Panc1 (cell line): ENCODE results near the gene SHQ1. TPM values are rescaled to one million over a fixed set of nuclear protein-coding genes. Genes with fewer than 3 reads are reported as not detected.

Source experiments
- ATAC-seq: fragments of 200-7000 bp; cut with Tn5 transposase; 2 replicates; pipeline ENCODE4 v1.9.1; 2020; ENCODE audit warnings: mild to moderate bottlenecking, moderate library complexity
- BruUV-seq: library from RNA; stranded (reverse); fragments of 400-500 nt; replicated peaks from 2 replicates; lab custom pipeline; 2021; lab: Mats Ljungman, UMichigan
- CTCF ChIA-PET: fragments of 300-600 bp; sonication (Branson Sonifier 250); formaldehyde crosslinking; loops from one replicate; lab custom pipeline; 2022; ENCODE audit warnings: antibody characterized with exemption; lab: Charles Lee
- POLR2A ChIA-PET: fragments of 300-600 bp; sonication (Branson Sonifier 250); formaldehyde crosslinking; loops from one replicate; lab custom pipeline; 2022; ENCODE audit warnings: antibody characterized with exemption; lab: Charles Lee
- DNase-seq: peaks from one replicate; pipeline ENCODE4 v3.0.0-alpha.2; 2010; ENCODE audit warnings: low read depth, low spot score
- H3K27ac ChIP-seq: 2 replicates; pipeline ENCODE4 v1.5.1; 2011; ENCODE audit warnings: mild to moderate bottlenecking, low read length, inconsistent platforms
- H3K27me3 ChIP-seq: fragments of 200-500 bp; sonication (Bioruptor generic); 2 replicates; pipeline ENCODE4 v1.6.0; 2014; ENCODE audit warnings: low read length, inconsistent platforms; ENCODE audit not compliant: control insufficient read depth, insufficient read depth
- H3K36me3 ChIP-seq: fragments of 200-500 bp; sonication (Bioruptor generic); 2 replicates; pipeline ENCODE4 v1.5.1; 2014; ENCODE audit warnings: inconsistent platforms, mild to moderate bottlenecking, low read length, moderate library complexity; ENCODE audit not compliant: control insufficient read depth, insufficient read depth
- H3K4me1 ChIP-seq: 2 replicates; pipeline ENCODE4 v1.5.1; 2011; ENCODE audit warnings: inconsistent platforms, mild to moderate bottlenecking, low read length, moderate library complexity; ENCODE audit not compliant: control insufficient read depth, insufficient read depth
- H3K4me3 ChIP-seq, 2 experiments: 2 replicates each; pipeline ENCODE4 v1.5.1; 2011 to 2012; ENCODE audit warnings: low read depth in 2 of 2, low read length in 2 of 2, mild to moderate bottlenecking in 2 of 2, inconsistent platforms in 1 of 2, moderate library complexity in 1 of 2
- H3K9me3 ChIP-seq: fragments of 200-500 bp; sonication (Bioruptor generic); 2 replicates; pipeline ENCODE4 v1.5.1; 2014; ENCODE audit warnings: low read depth, mild to moderate bottlenecking, inconsistent platforms, low read length, moderate library complexity; ENCODE audit not compliant: control insufficient read depth, insufficient read depth
- POLR2AphosphoS5 ChIP-seq: IDR thresholded peaks from 2 replicates; pipeline ENCODE4 v1.6.1; 2012; ENCODE audit warnings: mild to moderate bottlenecking, low read depth, low read length, moderate library complexity
- REST ChIP-seq, 2 experiments: IDR thresholded peaks; 2 replicates each; pipeline ENCODE4 v1.6.1; 2011 to 2012; ENCODE audit warnings: low read depth in 2 of 2, control low read depth in 1 of 2, low read length in 1 of 2, mild to moderate bottlenecking in 1 of 2, moderate library complexity in 1 of 2; ENCODE audit not compliant: insufficient read depth in 1 of 2
- SIN3A ChIP-seq: IDR thresholded peaks from 2 replicates; pipeline ENCODE4 v1.6.1; 2012; ENCODE audit warnings: low read depth, mild to moderate bottlenecking, low read length, moderate library complexity, borderline replicate concordance; ENCODE audit not compliant: insufficient read depth
- TCF7L2 ChIP-seq: IDR thresholded peaks from 2 replicates; pipeline ENCODE4 v1.6.1; 2011; ENCODE audit warnings: mild to moderate bottlenecking, low read depth, low read length, inconsistent platforms
- in situ Hi-C: cut with HindIII; loops from 2 replicates; pipeline ENCODE4 v1.10.0; 2016; ENCODE audit warnings: low sequenced_read_pairs, low pct_unique_long_range_greater_than_20kb
- intact Hi-C: fragments of 100-400 bp; cut with micrococcal nuclease; formaldehyde crosslinking; loops from one replicate; pipeline ENCODE4 v1.10.0; 2022; ENCODE audit not compliant: unreplicated experiment
- total RNA-seq: library from RNA; stranded (reverse); gene quantifications from one replicate; pipeline ENCODE4 v1.2.1, GENCODE V29; 2021; ENCODE audit not compliant: unreplicated experiment
- TF ChIP-seq, protein P1 (sequence below): fragments of 450-650 bp; IDR thresholded peaks from 2 replicates; pipeline ENCODE4 v1.5.1; 2017; ENCODE audit warnings: mild to moderate bottlenecking

SHQ1 gene
- total RNA-seq, 1 experiment from 2014 or later: 21.0 TPM

DNA sequence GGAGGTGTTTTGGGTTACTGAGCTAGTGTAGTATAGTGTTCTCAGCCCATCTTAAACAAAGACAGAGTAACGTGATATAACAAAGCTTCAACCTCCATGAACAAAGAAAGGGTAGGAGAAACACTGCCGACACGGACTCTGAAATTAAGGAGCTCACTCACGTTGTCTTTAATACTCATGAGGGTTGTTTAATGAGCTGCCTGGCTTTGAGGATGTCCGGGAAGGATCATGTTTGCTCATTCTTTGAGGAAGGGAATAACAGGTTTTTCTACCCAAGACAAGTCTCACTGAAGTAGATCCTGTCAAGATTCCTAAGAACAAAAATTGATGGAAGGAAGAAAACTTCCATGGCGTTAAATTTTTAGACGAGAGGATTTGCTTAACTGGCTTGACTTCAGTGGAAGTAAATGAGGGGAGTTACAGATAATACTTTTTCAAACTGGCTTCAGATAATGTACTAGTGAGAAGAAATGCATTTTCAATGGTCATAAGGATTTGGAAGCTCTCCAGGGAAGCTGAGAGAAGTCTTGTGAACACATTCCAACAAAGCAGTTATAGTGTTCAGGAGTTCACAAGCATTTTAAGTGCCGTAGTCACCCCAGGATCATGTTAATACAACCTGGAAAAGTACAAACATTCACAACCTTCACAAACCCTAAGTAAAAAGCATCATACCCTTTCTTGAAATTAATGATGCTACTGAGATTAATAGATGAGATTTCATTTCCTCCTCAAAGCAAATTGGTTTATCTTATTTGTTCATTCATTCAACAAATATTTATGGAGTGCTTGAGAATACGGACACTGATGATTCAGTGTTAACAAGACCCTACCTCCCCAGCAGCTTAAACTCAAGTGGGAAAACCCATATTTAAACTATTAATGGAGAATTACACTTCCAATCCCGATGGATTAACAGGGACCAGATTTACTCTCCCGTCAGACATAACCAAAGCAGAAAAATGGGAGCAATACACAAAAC, 101.5 kb downstream of the SHQ1 start:
- ChIA-PET POLR2A (no interaction called here), CTCF (no interaction called here)
- in situ Hi-C loops: no loop called here
- no peak for TF ChIP-seq SIN3A
- TF ChIP-seq REST (IDR thresholded peaks at IDR 0.05; ENCODE audit: insufficient read depth in 1 of 2, low read depth in 2 of 2, low read length in 1 of 2): no peak
- no peak for TF ChIP-seq POLR2AphosphoS5
- no peak for TF ChIP-seq TCF7L2
- TF ChIP-seq, protein P1, sequence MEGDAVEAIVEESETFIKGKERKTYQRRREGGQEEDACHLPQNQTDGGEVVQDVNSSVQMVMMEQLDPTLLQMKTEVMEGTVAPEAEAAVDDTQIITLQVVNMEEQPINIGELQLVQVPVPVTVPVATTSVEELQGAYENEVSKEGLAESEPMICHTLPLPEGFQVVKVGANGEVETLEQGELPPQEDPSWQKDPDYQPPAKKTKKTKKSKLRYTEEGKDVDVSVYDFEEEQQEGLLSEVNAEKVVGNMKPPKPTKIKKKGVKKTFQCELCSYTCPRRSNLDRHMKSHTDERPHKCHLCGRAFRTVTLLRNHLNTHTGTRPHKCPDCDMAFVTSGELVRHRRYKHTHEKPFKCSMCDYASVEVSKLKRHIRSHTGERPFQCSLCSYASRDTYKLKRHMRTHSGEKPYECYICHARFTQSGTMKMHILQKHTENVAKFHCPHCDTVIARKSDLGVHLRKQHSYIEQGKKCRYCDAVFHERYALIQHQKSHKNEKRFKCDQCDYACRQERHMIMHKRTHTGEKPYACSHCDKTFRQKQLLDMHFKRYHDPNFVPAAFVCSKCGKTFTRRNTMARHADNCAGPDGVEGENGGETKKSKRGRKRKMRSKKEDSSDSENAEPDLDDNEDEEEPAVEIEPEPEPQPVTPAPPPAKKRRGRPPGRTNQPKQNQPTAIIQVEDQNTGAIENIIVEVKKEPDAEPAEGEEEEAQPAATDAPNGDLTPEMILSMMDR: no peak
- H3K4me3 ChIP-seq: no peak overlapping the region
- intact Hi-C loops: no loop called here
- no peak for DNase-seq
- no TSS peak for BruUV-seq
- no peaks in the 10 kb centered on the region for H3K4me1 ChIP-seq
- no peaks in the 10 kb centered on the region for H3K9me3 ChIP-seq
- no peak for ATAC-seq
- no peaks in the 10 kb centered on the region for H3K27me3 ChIP-seq
- no peaks in the 10 kb centered on the region for H3K36me3 ChIP-seq
- H3K27ac ChIP-seq: no peak overlapping the region

DNA sequence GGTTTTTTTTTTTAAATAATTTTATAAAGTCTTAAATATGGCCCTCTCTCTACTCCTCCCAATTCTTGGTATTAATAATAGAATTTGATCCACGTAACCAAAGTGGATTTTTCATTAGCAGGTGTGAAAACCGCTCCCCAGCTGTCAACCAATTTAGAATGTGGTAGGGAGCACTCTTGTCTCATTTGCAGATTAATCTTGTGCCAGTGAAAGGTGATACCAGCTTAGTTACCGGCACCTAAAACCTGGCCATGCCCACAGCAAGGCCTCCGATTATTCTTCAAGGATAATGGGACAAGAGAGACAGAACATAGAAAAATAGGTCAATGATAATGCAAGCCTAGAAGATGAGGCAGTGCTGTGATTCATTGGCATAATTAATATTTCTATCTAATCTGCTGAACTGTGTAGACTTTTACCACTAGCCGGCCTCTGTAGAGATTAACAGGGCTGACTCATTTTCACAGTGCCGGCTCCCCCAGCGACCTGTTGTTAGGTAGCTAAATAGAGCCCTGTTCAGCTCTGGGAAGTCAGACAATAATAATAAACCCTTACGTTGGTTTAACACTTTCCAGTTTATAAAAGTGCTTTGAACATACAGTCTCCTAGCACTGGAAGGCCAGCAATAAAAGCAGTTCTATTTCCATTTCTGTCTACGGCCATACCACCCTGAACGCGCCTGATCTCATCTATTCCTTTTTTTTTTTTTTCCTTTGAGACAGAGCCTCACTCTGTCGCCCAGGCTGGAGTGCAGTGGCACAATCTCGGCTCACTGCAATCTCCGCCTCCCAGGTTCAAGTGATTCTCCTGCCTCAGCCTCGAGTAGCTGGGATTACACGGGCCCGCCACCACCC, 102.9 kb downstream of the SHQ1 start:
- in situ Hi-C loops: no loop called here
- DNase-seq (no peak), ATAC-seq (peak; percentile 60; the same call in 1 of the 2 replicates)
- intact Hi-C loops: no loop called here
- Histone ChIP-seq H3K4me3 (no peak overlapping the region), H3K27ac (no peak overlapping the region), H3K36me3 (no peaks in the 10 kb centered on the region), H3K27me3 (no peaks in the 10 kb centered on the region), H3K9me3 (no peaks in the 10 kb centered on the region), H3K4me1 (no peaks in the 10 kb centered on the region)
- TF ChIP-seq POLR2AphosphoS5: no peak
- no peak for TF ChIP-seq SIN3A
- TF ChIP-seq TCF7L2: no peak
- TF ChIP-seq REST (IDR thresholded peaks at IDR 0.05; ENCODE audit: insufficient read depth in 1 of 2, low read depth in 2 of 2, low read length in 1 of 2): no peak
- BruUV-seq: no TSS peak
- ChIA-PET POLR2A (no interaction called here), CTCF (no interaction called here)
